ENCODE results near the gene MTO1.
"Not testable (repeated sequence)": the region's sequence is repeated elsewhere in the genome, so short reads cannot be mapped to it uniquely, and the experiment has no call there.

MTO1 gene, protein sequence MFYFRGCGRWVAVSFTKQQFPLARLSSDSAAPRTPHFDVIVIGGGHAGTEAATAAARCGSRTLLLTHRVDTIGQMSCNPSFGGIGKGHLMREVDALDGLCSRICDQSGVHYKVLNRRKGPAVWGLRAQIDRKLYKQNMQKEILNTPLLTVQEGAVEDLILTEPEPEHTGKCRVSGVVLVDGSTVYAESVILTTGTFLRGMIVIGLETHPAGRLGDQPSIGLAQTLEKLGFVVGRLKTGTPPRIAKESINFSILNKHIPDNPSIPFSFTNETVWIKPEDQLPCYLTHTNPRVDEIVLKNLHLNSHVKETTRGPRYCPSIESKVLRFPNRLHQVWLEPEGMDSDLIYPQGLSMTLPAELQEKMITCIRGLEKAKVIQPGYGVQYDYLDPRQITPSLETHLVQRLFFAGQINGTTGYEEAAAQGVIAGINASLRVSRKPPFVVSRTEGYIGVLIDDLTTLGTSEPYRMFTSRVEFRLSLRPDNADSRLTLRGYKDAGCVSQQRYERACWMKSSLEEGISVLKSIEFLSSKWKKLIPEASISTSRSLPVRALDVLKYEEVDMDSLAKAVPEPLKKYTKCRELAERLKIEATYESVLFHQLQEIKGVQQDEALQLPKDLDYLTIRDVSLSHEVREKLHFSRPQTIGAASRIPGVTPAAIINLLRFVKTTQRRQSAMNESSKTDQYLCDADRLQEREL

DNA sequence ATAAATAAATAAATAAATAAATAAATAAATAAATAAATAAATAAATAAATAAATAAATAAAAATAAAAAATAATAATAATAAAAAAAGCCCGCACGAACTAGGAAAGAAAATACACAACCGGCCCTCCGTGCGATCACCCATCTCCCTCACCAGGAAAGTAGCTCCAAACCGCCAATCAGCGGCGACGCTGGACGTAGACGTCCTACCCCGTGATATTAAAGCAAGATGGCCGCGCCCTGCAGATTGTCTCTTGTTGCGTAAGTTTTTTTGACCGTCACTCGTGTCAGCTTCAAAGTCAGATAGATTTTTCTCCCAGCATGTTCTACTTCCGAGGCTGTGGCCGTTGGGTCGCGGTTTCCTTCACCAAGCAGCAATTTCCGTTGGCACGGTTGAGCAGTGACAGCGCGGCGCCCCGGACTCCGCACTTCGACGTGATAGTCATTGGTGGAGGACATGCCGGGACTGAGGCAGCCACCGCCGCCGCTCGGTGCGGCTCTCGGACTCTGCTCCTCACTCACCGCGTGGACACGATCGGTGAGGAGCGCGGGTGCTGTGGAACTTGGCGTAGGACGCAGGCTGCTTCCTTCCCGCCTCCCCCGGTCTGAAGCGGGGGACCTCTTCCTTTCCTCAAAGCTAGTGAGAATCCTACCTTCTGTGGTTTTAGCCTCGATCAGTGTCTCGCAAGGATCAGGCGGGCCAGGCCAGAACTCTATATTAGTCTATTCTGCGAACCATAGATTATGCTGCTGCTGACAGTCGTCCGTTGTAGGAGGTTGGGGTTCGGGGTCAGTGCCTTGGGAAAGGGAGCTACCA lies at the start of gene MTO1:
Gene MTO1 (plus strand): TSS at position 201 of the 814 bp plus-strand sequence. CDS start 118 bp downstream, at position 319.
- DNase-seq (ENCODE audit: low read depth in 2 of 2), result peak; percentile 64 to 70

DNA sequence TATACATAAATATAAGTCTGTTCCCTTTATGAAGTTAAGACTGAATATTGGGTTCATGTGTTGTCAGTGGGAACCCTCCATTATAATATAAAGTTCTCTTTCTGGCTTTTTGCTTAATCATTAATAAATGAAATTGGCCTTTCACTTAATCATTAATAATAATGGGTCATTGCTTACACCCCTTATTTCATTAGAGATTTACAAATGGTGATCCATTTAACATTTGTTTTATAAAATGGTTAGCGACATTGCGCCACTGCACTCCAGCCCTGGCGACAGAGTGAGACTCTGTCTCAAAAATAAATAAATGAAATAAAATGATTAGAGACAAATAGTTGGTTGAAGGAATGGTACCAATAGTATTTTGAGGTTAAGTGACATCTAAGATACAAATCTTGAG lies 48.4 kb upstream of the MTO1 start:
- no peak for DNase-seq (ENCODE audit: low read depth in 2 of 2)

DNA sequence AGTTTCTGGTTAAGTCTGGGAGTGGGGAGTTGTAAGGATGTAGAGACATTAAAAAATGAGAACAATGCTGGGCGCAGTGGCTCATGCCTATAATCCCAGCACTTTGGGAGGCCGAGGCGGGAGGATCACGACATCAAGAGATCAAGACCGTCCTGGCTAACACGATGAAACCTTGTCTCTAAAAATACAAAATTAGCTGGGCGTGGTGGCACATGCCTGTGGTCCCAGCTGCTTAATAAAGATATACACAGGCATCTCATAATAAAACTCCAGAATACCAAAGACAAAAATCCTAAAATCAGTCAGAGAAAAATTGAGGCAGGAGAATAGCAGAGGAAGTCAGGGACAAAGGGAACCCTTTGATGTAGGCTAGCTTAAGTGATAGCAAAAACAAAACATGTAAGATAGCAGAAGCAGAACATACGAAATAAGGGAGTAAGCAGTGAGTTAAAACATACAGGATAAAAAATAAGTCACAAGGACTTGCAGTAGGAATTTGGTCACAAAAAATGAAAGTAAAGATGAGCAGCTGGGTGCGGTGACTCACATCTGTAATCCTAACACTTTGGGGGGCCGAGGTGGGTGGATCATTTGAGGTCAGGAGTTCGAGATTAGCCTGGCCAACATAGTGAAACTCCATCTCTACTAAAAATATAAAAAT lies 43.3 kb upstream of the MTO1 start:
- no peak for DNase-seq (ENCODE audit: low read depth in 2 of 2)

DNA sequence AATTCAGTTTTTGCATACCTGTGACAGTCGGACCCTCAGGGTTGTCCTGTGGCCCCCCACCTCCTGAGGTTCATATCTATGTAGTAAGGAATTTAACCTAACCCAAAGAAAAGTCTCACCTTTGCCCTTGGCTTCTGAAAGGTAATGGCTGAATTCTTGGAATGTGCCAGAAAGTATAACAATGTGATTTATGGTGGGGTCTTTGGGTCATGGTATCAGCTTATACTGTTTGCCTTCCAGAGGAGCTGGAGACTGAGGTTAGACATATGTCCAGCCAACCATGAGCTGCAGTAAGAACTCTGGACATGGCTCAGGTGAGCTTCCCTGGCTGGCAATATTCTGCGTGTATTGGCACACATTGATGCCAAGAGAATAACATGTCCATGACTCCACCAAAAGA lies 40.0 kb upstream of the MTO1 start:
- DNase-seq (ENCODE audit: low read depth in 2 of 2), result no peak

GRCh38 chr6:73435236-73435635 lies 26.3 kb upstream of the MTO1 start:
- no peak for DNase-seq (ENCODE audit: low read depth in 2 of 2)

- no peak for DNase-seq (ENCODE audit: low read depth in 2 of 2)
These were observed 18.0 kb upstream of the MTO1 start for GRCh38 chr6:73443555-73443954.

- peak in 1 of 2 donors; percentile 16 for DNase-seq (ENCODE audit: low read depth in 2 of 2)
These were observed 10.1 kb upstream of the MTO1 start for GRCh38 chr6:73451223-73452106.

DNA sequence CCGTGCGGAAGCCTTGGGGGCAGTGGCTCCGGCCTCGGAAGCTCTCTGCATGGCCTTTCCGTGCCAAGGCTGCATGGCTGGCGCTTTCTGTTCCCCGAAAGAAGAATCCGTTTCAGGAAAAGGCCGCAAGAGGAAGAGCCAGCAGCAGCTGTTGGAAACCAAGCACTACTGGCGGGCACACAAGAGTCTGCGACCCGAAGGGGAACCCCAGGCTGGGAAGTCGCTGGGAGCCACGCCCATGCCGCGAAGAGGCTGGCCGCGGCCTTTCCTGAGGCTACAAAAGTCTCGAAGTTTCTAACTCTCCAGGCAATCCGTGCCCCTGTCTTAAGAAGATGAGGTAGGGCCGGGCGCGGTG lies 9.5 kb upstream of the MTO1 start, which contains the start of gene CGAS:
Gene CGAS (minus strand): TSS at position 191 of the 355 bp plus-strand sequence. CDS start 116 bp downstream, at position 75.
- peak; percentile 33 to 61 for DNase-seq (ENCODE audit: low read depth in 2 of 2)

- no peak for DNase-seq (ENCODE audit: low read depth in 2 of 2)
These were observed 5.5 kb upstream of the MTO1 start for GRCh38 chr6:73455865-73456629.

DNA sequence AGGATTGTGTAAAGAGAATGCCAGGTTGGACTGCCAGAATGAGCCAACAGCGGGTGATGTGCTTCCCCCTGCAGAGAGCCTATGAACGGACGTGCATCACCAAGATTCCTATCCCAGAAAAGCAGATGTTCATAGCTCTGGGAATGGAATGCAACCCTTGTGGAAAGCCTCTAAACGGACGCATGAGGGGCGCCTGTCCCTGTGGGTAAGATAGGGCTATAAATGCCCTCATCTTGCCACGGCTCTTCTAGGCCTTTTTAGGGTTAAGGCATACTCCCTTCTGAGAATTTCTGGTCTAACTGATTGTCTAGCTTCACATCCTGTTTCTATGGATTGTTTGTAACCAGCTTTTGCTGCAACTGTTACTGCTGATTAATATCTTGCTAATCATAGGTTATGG lies 2.1 kb upstream of the MTO1 start:
- not testable (repeated sequence) for DNase-seq (ENCODE audit: low read depth in 2 of 2)

DNA sequence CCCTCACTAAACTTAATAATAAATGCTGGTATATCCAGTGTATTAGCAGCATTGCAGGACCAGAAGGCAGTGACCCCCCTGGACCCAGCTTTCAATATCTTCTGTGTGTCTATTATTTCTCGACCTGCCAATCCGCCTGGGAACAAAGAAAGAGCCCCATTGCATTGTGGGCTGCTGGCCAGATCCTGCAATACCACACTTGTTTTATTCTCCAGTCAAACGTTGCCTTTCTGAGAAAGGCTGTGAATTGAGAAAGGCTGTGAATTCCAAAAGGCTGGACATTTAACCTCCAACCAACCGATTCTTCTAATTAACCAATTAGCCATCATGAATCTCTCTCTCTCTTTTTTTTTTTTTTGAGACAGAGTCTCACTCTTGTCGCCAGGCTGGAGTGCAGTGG lies 1.5 kb upstream of the MTO1 start:
- DNase-seq (ENCODE audit: low read depth in 2 of 2), result no peak

DNA sequence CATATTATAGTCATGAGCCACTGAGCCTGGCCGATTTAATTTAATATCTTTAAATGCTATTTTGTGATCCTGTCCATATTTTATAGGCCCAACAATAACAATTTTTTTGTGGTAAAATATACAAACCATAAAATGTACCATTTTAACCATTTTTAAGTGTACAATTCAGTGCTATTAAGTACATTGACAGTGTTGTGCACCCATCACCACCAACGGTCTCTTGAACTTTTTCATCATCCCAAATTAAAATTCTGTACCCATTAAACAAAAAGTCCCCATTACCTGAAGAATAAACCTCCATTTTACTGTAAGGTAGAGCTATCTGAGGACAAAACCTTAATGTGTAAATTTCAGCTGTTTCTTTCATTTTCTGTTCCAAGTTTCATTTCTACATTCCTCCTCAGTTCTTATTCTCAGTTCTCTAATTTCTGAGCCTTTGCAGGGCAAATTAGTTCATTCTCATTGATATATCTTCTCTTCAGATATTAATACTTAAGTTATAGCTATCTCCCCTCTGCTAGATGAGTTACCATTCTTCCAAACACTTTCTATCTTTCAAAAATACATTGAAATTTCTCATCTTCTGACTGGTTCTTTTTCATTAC lies 10.3 kb downstream of the MTO1 start:
- no peak for DNase-seq (ENCODE audit: low read depth in 2 of 2)

GRCh38 chr6:73476723-73477122 lies 15.2 kb downstream of the MTO1 start:
- DNase-seq (ENCODE audit: low read depth in 2 of 2), result no peak

DNA sequence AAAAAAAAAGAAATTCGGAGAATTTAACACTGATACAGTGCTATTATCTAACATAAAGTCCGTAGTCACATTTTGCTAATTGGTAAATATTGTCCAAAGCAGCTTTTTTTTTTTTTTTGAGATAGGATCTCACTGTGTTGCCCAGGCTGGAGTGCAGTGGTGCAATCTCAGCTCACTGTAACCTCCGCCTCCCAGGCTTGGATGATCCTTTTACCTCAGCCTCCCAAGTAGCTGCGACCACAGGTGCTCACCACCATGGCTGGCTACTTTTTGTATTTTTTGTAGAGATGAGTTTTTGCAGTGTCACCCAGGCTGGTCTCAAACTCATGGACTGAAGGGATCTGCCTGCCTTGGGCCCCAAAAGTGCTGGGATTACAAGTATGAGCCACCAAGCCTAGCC lies 15.9 kb downstream of the MTO1 start:
- no peak for DNase-seq (ENCODE audit: low read depth in 2 of 2)

DNA sequence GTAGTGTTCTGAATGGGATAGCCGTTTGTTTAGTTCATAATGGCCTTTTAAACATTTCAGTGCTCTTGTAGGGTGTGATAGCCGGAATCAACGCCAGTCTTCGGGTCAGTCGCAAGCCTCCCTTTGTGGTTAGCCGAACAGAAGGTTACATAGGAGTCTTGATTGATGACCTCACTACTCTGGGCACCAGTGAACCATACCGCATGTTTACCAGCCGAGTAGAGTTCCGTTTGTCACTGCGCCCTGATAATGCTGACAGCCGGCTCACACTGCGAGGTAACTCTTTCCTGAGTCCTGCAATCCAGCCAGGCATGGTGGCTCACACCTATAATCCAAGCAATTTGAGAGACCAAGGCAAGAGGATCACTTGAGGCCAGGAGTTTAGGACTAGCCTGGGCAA lies 20.4 kb downstream of the MTO1 start:
- no peak for DNase-seq (ENCODE audit: low read depth in 2 of 2)

GRCh38 chr6:73484438-73484837 lies 22.9 kb downstream of the MTO1 start:
- DNase-seq (ENCODE audit: low read depth in 2 of 2), result no peak

GRCh38 chr6:73487473-73487872 lies 25.9 kb downstream of the MTO1 start:
- DNase-seq (ENCODE audit: low read depth in 2 of 2), result no peak

- DNase-seq (ENCODE audit: low read depth in 2 of 2), result no peak
These were observed 29.8 kb downstream of the MTO1 start for GRCh38 chr6:73491377-73491776.

- DNase-seq (ENCODE audit: low read depth in 2 of 2), result no peak
These were observed 36.4 kb downstream of the MTO1 start for GRCh38 chr6:73497915-73498314.

Measured in stimulated activated CD8-positive, alpha-beta memory T cell treated with anti-CD3 and anti-CD28 coated beads, Interleukin-2, amount 100 ng/mL, for 1 hour (primary cell).